BJ (cell line): Measurements from ENCODE around the gene ALG1L2. TPM values are rescaled to one million over a fixed set of nuclear protein-coding genes. Genes with fewer than 3 reads are reported as not detected.
"Not testable (repeated sequence)": the region's sequence is repeated elsewhere in the genome, so short reads cannot be mapped to it uniquely, and the experiment has no call there.

Experiments
- CTCF ChIA-PET: fragments of 350-600 bp; formaldehyde crosslinking; extraction: SDS; loops from one replicate; lab custom pipeline; 2021; ENCODE audit warnings: antibody characterized with exemption, inconsistent platforms; lab: Yijun Ruan, JAX
- POLR2A ChIA-PET: fragments of 300-600 bp; sonication (Branson Sonifier 250); formaldehyde crosslinking; extraction: SDS; loops from one replicate; lab custom pipeline; 2021; ENCODE audit warnings: antibody characterized with exemption; lab: Charles Lee
- DNase-seq: peaks from one replicate; pipeline ENCODE4 v3.0.0-alpha.2; 2011; ENCODE audit warnings: low read depth
- H3K27me3 ChIP-seq: 2 replicates; pipeline ENCODE4 v1.6.0; 2011; ENCODE audit warnings: low read length; ENCODE audit not compliant: control insufficient read depth, insufficient read depth
- H3K36me3 ChIP-seq: 2 replicates; pipeline ENCODE4 v1.5.1; 2011; ENCODE audit warnings: low read length; ENCODE audit not compliant: control insufficient read depth, insufficient read depth
- H3K4me3 ChIP-seq: 2 replicates; pipeline ENCODE4 v1.5.1; 2011; ENCODE audit warnings: low read depth, mild to moderate bottlenecking, control low read depth, low read length
- CTCF ChIP-seq: IDR thresholded peaks from 2 replicates; pipeline ENCODE4 v1.5.1; 2011; ENCODE audit warnings: low read depth, mild to moderate bottlenecking, control low read depth, inconsistent platforms, low read length, moderate library complexity; ENCODE audit not compliant: insufficient read depth
- polyA plus RNA-seq: library from polyadenylated mRNA; depleted of rRNA; stranded (reverse); fragments of >200 nt; gene quantifications from 2 replicates; pipeline ENCODE4 v1.2.3, GENCODE V29; 2011

Gene ALG1L2
- polyA plus RNA-seq, 1 experiment = not detected

DNA sequence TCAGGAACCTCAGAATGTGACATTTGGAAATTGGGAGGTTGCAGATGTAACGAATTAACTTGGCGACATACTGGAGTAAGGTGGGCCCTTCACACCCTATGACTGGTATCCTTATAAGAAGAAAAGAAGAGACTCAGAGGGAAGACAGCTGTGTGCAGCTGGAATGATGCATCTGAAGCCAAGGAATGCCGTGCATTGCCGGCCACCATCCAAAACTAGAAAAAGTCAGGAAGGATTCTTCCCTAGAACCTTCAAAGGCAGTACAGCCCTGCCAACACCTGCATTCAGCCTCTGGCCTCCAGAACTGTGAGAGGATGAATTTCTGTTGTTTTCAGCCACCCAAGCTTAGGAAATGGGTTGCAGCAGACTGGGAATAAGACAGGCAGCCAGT, 23.4 kb upstream of the ALG1L2 start:
- DNase-seq, POLR2A ChIA-PET, H3K36me3 ChIP-seq, H3K27me3 ChIP-seq, H3K4me3 ChIP-seq, CTCF ChIA-PET: not testable (repeated sequence)

- CTCF ChIA-PET, POLR2A ChIA-PET, H3K27me3 ChIP-seq, H3K36me3 ChIP-seq, H3K4me3 ChIP-seq, DNase-seq: not testable (repeated sequence)
Observed at GRCh38 chr3:130058716-130059115, 22.9 kb upstream of the ALG1L2 start.

DNA sequence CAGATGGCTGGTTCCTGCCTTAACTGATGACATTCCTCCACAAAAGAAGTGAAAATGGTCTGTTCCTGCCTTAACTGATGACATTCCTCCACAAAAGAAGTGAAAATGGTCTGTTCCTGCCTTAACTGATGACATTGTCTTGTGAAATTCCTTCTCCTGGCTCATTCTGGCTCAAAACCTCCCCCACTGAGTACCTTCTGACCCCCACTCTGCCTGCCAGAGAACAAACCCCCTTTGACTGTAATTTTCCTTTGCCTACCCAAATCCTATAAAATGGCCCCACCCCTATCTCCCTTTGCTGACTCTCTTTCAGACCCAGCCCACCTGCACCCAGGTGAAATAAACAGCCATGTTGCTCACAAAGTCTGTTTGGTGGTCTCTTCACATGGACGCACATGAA, 22.5 kb upstream of the ALG1L2 start:
- DNase-seq, CTCF ChIA-PET: not testable (repeated sequence)

DNA sequence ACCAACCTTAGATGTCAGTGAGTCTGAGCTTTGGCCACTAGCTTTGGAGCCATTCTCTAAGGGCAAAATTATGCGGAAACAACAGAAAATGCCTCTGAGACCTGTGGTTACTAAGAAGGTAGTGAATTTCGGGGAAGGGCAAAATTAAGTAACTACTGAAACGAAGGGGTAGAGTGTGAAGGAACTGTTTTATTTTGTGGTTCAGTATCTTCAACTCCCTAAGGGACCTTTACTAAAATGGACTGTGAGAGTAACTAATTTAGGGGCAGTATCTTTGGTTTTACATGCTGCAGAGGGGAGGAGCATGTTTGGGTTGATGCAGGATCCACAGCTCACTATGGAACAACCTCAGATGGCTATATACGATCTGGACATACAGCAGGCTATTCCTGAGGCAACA, 8.0 kb upstream of the ALG1L2 start:
- no peak for DNase-seq
- Histone ChIP-seq H3K27me3 (no peaks in the 10 kb centered on the region), H3K36me3 (no peaks in the 10 kb centered on the region), H3K4me3 (no peak overlapping the region)
- no peak for TF ChIP-seq CTCF
- ChIA-PET CTCF (no interaction called here), POLR2A (no interaction called here)

More for the DNA sequence above, 22.5 kb upstream of the ALG1L2 start:
- H3K27me3 ChIP-seq, H3K36me3 ChIP-seq, POLR2A ChIA-PET, H3K4me3 ChIP-seq: not testable (repeated sequence)

DNA sequence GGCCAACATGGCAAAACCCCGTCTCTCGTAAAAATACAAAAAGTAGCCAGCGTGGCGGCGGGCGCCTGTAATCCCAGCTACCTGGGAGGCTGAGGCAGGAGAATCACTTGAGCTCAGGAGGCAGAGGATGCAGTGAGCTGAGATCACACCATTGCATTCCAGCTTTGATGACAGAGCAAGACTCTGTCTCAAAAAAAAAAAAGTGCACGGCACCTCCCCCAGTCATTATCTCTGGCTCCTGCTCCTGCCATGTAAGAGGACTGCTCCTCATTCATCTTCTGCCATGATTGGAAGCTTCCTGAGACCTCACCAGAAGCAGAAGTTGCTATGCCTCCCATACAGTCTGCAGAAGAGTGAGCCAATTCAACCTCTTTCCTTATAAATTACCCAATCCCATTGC, 4.0 kb upstream of the ALG1L2 start:
- CTCF ChIA-PET = no interaction called here
- no peak for DNase-seq

GRCh38 chr3:130083363-130084090, 1.9 kb downstream of the ALG1L2 start:
- H3K36me3 ChIP-seq, POLR2A ChIA-PET, DNase-seq, H3K4me3 ChIP-seq, H3K27me3 ChIP-seq: not testable (repeated sequence)
- CTCF ChIA-PET = interaction anchor here (0.5 to 2.3 kb wide), 2 partner anchors 12 to 142 kb away, joined by 3 to 8 read pairs; no protein-coding TSS in a partner anchor

More for the DNA sequence above, 4.0 kb upstream of the ALG1L2 start:
- Histone ChIP-seq H3K4me3 (no peak overlapping the region), H3K36me3 (no peaks in the 10 kb centered on the region), H3K27me3 (no peaks in the 10 kb centered on the region; the same call in 1 of the 2 replicates)
- no peak for TF ChIP-seq CTCF
- POLR2A ChIA-PET = no interaction called here

DNA sequence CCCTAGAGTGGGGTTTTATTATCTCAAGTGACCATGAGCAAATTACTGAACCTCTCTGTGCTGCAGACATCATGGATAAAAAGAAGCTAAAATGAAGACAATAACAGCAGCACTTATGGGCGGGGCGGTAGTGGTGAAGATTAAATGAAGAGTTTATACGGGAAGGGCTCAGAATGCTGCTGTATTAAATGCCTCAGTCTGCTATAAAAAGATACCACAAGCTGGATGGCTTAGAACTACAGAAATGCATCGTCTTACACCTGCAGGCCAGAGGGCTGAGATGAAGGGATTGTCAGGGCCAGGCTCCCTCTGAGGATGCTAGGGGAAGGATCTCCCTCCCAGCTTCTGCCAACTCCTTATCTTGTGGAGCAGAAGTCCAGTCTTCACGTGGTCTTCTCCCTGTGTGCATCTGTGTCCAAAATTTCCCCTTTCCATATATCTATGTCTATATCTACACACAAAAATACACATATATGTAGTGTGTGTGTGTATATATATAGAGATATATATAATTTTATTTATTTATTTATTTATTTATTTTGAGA, 2.9 kb downstream of the ALG1L2 start:
- H3K36me3 ChIP-seq = no peaks in the 10 kb centered on the region
- H3K4me3 ChIP-seq = no peak overlapping the region
- ChIA-PET POLR2A (no interaction called here), CTCF (interaction anchor here (0.7 to 2.3 kb wide), 2 partner anchors 143 to 1292 kb away, joined by 3 to 8 read pairs; no protein-coding TSS in a partner anchor)
- DNase-seq = no peak
- TF ChIP-seq CTCF = no peak
- H3K27me3 ChIP-seq = peaks cover 3% of the 10 kb centered on the region
